ENCODE measurements around the gene SCYGR5.
"Not testable (repeated sequence)": the region's sequence is repeated elsewhere in the genome, so short reads cannot be mapped to it uniquely, and the experiment has no call there.

Gene SCYGR5

DNA sequence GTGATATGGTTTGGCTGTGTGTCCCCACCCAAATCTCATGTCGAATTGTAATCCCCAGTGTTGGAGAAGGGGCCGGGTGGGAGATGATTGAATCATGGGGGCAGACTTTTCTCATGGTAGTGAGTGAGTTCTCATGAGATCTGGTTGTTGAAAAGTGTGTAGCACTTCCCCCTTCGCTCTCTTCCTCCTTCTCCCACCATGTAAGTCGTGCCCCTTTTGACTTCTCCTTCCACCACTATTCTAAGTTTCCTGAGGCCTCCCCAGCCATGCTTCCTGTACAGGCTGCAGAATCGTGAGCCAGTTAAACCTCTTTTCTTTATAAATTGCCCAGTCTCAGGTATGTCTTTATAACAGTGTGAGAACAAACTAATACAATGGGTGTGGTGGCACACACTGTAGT is 7.0 kb downstream of the SCYGR5 start:
- DNase-seq, result not testable (repeated sequence)

DNA sequence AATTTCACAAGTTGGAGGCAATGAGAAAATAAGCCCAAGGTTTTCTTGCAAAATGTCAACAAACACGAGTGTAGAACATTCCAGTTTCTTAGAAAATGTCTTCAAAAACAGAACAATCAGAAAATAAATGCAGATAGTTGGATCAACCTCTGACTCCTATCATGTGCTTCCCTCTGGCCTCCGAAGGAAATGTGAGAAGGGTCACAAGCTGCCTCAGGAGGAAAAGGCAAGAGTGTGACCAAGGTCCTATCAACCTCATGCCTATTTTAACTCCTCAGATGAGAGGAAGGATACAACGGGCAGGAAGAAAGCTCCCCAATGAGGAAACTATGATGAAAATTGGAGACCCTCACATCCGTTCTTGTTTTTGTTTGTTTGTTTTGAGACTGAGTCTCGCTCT is 7.9 kb downstream of the SCYGR5 start:
- no peak for DNase-seq

DNA sequence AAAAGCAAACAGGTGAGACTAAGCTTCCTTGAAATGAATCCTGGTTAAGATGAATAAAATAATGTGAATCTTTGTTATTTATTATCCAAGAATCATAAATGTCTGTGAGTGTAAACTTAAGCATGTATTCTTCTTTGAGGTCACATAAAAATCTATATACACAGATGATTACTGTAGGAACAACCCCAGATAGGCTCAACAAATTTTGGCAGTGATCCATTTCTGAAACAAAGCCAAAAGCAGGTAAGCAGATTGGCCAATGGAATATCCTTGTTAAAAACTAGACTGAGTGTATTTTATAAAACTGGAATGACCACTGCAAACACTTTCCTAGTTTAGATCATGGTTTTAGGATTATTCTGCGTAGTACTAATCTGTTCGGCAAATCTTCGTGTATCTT is 11.3 kb downstream of the SCYGR5 start:
- DNase-seq, result no peak

DNA sequence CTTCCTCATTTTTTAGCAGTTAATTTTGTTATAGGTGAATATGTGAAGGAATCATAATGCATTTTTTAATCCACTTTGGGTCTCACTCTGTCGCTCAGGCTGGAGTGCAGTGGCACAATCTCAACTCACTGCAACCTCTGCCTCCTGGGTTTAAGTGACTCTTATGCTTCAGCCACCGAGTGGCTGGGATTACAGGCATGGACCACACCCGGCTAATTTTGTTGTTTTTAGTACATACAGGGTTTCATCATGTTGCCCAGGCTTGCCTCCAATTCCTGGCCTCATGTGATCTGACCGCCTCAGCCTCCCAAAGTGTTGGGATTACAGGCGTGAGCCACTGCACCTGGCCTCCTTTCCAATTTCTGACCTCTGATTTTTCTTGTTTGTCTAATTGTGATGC is 17.7 kb downstream of the SCYGR5 start:
- no peak for DNase-seq

DNA sequence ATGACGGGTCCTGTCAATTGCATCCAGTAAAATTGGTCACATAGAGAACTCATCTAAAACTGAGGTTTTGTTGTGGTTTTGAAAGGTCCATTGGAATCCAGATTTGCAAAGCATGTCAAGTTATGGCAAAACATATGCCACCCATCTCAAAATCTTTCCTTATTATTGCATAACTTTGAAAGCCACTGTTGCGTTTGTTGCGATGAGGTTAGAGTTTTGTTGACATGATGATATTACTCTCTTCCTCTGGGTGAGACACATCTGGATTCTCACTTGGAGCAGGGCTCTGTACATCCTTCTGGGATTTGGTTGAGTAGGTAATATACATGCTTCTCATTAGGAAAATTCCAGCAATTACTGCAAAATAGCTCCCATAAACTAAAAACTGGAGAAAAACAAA is 20.6 kb downstream of the SCYGR5 start:
- no peak for DNase-seq

DNA sequence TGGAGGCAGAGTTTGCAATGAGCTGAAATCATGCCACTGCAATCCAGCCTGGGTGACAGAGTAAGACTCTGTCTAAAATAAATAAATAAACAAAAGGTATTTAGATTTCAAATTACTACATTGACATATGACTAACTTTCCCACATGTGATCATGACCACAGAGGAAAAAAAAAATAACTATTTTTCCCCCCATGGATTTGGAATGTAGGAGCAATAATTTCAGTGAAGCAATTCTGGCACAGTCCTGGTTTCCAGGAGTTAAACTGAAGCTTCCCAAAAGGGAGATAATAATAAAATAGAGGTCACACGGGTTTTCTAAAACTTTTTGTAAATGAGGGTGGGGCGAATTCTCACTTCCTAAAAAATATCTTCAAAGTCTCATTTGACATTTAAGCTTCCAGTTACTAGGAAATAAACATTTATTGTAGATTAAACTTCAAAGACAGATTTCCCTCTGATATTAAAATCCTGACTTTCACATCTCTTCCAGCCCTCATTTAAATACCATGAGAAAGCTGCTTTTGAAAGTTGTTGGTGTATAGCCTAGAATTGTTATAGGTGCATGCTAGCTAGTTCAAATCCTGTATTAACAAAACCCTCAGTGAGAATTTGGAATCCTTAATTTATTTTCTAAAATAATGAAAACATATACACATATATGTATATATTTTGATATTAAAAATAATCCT is 30.5 kb downstream of the SCYGR5 start:
- no peak for DNase-seq

DNA sequence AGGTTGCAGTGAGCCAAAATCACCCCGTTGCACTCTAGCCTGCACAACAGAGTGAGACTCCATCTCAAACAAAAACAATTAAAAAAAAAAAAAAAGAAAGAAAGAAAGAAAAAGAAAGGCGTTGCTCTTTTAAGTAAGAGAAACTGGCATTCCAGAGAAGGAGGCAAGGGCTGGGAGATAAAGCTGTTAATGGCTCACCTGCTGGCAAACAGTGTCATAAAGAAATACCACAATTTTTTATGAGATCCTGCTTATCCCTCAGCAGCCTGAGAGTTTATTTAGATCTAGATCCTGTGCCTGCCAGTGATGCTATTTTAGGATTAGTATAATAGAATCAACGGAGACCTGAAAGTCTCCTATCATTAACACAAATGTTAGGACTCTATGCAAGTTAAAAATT is 35.0 kb downstream of the SCYGR5 start:
- no peak for DNase-seq

DNA sequence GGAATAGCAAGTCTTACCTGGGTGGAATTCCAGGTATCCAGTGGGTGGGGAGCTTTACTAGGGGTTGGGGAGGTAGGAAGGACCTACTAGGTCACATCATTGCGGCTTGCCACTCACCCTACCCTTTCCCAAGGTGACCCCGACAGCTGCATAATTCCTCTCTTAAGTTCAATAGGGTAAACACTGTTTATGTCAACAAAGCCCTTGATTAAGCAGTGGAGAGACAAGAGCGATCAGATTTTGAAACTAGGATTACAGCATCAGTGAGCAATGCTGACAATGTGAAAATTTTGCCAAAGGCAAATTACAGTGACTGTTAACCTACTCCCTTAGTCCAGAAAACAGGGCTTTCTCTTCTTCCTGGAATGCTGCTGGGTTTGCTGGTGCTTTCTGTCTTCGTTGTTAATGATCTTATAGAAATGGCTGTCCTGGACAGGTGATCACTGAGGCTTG is 36.7 kb downstream of the SCYGR5 start:
- no peak for DNase-seq

DNA sequence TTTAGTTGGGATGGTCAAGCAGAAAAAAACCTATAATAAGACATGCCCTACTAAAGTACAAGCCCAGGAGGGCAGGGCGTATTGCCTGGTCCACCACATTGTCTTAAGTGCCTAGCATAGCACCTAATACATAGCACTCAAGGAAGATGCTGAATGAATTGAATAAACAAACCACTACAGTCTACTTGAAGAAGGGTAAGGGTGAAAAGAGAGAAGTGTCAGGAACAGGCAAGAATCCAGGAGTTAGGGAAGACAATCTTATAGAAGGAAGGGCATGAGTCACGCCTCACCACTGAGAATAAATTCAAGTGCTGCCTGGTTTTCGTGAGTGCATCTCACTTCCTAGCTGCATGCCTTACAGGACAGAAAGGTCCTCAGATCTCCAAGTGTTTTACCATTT is 37.4 kb downstream of the SCYGR5 start:
- no peak for DNase-seq

DNA sequence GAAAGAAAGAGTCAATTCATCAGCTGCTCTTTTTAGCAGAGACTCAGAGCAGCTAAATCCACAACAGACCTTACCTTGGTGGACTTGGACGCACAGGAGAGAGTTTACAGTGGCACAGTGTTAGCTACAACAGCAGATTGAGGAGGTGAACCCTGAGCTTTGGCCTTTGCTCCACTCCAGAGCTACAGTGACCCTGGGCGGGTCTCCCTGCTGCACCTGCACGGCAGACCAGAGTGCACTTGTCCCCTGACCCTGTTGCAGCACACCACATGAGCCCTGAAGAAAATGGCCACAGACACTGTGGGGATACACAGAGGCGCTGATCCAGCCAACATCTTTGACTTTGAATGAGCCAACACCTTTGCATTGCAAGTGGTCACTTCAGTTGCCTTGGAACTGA is 40.3 kb downstream of the SCYGR5 start:
- no peak for DNase-seq

DNA sequence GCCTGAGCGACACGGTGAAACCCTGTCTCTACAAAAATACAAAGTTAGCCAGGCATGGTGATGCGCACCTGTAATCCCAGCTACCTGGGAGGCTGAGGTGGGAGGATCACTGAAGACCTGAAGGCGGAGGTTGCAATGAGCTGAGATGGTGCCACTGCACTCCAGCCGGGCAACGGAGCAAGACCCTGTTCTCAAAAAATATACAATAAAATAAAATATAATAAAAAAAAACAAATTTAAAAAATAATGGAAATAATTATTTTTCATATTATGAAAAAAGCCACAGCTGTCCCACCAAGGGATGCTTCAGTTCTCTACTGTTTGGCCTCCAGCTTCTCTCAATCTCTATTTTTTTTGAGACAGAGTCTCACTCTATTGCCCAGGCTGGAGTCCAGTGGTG is 40.8 kb downstream of the SCYGR5 start:
- DNase-seq, result no peak

DNA sequence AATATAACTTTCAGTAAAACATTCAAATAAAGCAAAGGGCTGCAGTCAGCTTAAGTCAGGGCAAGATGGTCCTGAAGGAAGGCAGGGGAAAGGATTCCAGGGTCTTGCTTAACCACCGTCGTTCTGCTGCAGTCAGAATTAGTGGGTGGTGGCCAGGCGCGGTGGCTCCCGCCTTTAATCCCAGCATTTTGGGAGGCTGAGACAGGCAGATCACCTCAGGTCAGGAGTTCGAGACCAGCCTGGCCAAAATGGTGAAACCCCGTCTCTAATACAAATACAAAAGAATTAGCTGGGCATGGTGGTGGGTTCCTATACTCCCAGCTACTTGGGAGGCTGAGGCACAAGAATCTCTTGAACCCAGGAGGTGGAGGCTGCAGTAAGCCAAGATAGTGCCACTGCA is 44.4 kb downstream of the SCYGR5 start:
- no peak for DNase-seq

DNA sequence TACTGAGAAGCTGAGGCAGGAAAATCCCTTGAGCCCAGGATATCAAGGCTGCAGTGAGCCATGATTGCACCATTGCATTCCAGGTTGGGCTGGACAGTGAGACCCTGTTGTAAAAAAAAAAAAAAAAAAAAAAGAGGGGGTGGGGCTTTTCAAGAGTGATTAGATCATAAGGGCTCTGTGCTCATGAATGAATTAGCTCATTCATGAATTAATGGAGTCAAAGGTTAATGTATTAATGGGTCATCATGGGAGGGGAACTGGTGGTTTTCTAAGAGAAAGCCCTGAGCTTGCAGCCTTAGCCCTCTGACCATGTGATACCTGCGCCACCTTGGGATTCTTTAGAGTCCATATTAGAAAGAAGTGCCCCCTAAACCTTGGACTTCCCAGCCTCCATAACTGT is 46.7 kb downstream of the SCYGR5 start:
- no peak for DNase-seq

DNA sequence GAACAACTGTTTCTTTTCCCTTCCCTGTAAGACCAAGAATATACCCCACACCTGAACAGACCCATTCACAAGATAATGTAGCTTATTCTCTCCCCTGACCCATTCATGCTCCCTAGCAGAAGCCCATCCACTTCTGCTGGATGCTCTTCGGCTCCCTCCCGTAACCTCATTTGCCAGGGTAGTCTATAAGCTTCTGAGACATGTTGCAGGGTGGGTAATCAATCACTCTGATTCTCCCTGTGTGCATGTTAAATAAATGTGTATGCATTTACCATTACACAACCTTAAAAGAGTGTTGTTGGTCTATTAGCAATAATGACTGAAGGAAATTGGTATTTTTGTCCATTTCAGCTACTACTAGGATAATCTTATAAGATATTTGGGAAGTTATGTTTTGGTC is 49.9 kb downstream of the SCYGR5 start:
- DNase-seq, result no peak
